ENCODE results near the gene TMEM176A.

TMEM176A gene

DNA sequence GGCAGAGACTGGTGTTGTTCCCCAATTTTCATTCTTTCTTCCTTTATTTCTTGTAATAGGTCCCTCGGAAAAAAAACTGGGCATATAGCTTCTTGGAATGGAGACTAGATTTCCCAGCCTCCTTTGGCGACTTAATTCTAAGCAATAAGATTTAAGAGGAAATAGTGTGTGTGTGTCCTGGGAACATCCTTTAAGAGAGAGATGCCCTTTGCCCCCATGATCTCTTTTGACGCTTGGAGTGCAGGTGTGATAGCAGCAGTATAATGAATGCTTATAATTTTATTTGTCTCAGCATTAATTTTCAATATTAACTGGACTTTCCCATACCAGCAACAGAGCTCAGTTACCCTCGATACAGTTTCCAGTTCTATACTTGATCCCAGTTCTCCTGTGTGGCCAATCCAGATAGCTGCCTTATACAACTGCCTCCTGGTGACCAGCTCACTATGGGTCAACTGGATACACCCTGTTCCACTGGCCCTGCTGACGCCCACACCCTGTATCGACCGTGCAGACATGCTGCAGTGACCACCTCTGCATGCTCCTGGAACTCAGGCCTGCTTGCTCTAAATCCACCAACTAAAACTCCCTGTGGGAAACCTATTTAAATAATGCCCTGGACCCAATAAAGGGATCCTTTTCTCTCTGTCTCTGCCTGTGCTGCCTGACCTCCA, 13.9 kb downstream of the TMEM176A start:
- no peaks in the 10 kb centered on the region for H3K4me1 Mint-ChIP-seq (ENCODE audit: low read depth in 2 of 2)
- DNase-seq (no peak), ATAC-seq (replicated peaks) (no peak)
- H3K4me3 Mint-ChIP-seq = no peak overlapping the region
- H3K27ac Mint-ChIP-seq = no peak overlapping the region
- peaks cover 86 to 97% of the 10 kb centered on the region in 2 donors for H3K27me3 Mint-ChIP-seq
- no peaks in the 10 kb centered on the region for H3K36me3 Mint-ChIP-seq (ENCODE audit: insufficient read depth)
- peaks cover 0 to 2% of the 10 kb centered on the region in 2 donors for H3K9me3 Mint-ChIP-seq

DNA sequence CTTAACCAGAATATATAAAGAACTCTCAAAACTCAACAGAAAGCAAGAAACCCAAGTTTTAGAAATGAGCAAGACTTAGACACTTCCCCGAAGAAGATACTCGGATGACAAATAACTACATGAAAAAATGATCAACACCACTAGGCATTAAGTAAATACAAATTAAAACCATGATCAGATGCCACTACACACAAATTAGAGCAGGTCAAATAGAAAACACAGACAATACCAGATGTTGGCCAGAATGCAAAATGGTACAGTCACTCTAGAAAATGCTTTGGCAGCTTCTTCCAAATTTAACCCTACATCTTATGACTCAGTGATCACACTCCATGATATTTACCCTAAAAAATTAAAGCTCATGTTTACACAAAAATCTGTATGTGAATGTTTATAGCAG, 18.4 kb downstream of the TMEM176A start:
- H3K4me3 Mint-ChIP-seq = no peak overlapping the region
- H3K4me1 Mint-ChIP-seq (ENCODE audit: low read depth in 2 of 2) = no peaks in the 10 kb centered on the region
- DNase-seq (no peak), ATAC-seq (replicated peaks) (no peak)
- peaks cover 0 to 4% of the 10 kb centered on the region in 2 donors for H3K9me3 Mint-ChIP-seq
- H3K27me3 Mint-ChIP-seq = peaks cover 59 to 75% of the 10 kb centered on the region in 2 donors
- H3K36me3 Mint-ChIP-seq (ENCODE audit: insufficient read depth) = no peaks in the 10 kb centered on the region
- no peak overlapping the region for H3K27ac Mint-ChIP-seq

- H3K9me3 Mint-ChIP-seq = peaks cover 0 to 4% of the 10 kb centered on the region in 2 donors
- DNase-seq (no peak), ATAC-seq (replicated peaks) (no peak)
- H3K4me3 Mint-ChIP-seq = no peak overlapping the region
- no peaks in the 10 kb centered on the region for H3K4me1 Mint-ChIP-seq (ENCODE audit: low read depth in 2 of 2)
- H3K27ac Mint-ChIP-seq = no peak overlapping the region
- peaks cover 55 to 65% of the 10 kb centered on the region in 2 donors for H3K27me3 Mint-ChIP-seq
- no peaks in the 10 kb centered on the region for H3K36me3 Mint-ChIP-seq (ENCODE audit: insufficient read depth)
Measured at GRCh38 chr7:150820148-150820547, 19.6 kb downstream of the TMEM176A start.

DNA sequence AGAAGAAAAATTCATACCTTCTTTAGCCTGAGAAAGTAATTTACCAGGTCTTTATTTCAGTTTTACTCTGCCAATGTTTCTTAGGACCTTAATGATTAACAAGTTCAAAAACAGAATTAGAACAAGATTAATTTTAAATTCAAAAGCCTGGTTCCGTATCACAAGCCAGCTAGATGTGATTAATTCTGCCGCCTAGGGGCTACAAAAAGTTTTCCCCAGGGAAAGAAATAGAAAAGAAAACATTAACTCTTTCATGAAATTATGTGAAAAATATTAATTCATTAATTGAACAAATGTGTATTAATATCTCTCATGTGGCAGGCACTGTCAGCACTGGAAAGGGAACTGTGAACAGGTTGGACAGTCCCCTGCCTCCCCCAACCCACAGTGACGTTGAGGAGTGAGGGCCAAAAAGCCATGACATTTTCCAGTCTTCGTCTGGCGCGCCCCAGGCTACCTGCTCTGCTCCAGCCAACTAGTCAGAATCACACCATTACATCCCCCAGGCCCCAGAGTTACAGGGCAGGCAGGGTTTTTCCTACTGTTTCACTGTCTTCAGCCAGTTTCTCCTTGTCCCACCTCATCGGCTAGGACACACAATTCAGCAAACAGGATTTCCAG, 20.1 kb downstream of the TMEM176A start:
- Mint-ChIP-seq H3K27ac (no peak overlapping the region), H3K27me3 (peaks cover 56 to 67% of the 10 kb centered on the region in 2 donors), H3K36me3 (ENCODE audit: insufficient read depth) (no peaks in the 10 kb centered on the region), H3K4me3 (no peak overlapping the region), H3K9me3 (peaks cover 0 to 4% of the 10 kb centered on the region in 2 donors), H3K4me1 (ENCODE audit: low read depth in 2 of 2) (no peaks in the 10 kb centered on the region)
- DNase-seq (no peak), ATAC-seq (replicated peaks) (no peak)

DNA sequence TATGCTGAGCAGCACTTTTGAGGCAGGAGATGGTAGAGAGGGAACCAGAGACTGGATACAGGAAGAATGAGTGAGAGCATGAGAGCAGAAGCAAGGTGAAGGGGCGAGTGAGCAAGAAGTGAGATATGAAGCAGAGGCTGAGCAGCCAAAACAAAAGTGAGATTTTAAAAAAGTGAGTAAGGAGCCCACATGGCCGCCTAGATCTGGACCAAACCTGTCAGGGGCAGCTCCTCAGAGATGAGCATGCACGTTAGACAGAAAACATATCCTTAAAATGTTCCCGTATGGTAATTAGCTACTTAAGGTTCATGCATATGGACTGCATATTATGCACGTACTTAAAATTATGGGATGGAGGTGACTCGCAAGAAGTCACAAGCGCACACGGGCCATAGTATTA, 22.5 kb downstream of the TMEM176A start:
- no peak for DNase-seq
- no peak overlapping the region for H3K27ac Mint-ChIP-seq
- H3K27me3 Mint-ChIP-seq = peaks cover 43 to 57% of the 10 kb centered on the region in 2 donors

GRCh38 chr7:150823484-150824126, 23.0 kb downstream of the TMEM176A start:
- ATAC-seq (replicated peaks) (no peak), DNase-seq (no peak)
- Mint-ChIP-seq H3K27me3 (peaks cover 43 to 57% of the 10 kb centered on the region in 2 donors), H3K4me3 (no peak overlapping the region), H3K9me3 (peaks cover 0 to 2% of the 10 kb centered on the region in 2 donors), H3K4me1 (ENCODE audit: low read depth in 2 of 2) (no peaks in the 10 kb centered on the region), H3K27ac (no peak overlapping the region), H3K36me3 (ENCODE audit: insufficient read depth) (no peaks in the 10 kb centered on the region)

More for the DNA sequence above, 22.5 kb downstream of the TMEM176A start:
- ATAC-seq (replicated peaks) = no peak
- Mint-ChIP-seq H3K36me3 (ENCODE audit: insufficient read depth) (no peaks in the 10 kb centered on the region), H3K4me1 (ENCODE audit: low read depth in 2 of 2) (no peaks in the 10 kb centered on the region), H3K9me3 (peaks cover 0 to 2% of the 10 kb centered on the region in 2 donors), H3K4me3 (no peak overlapping the region)

- Mint-ChIP-seq H3K4me3 (no peak overlapping the region), H3K9me3 (peaks cover 0 to 2% of the 10 kb centered on the region in 2 donors), H3K36me3 (ENCODE audit: insufficient read depth) (no peaks in the 10 kb centered on the region), H3K27me3 (peaks cover 41 to 57% of the 10 kb centered on the region in 2 donors), H3K27ac (no peak overlapping the region), H3K4me1 (ENCODE audit: low read depth in 2 of 2) (no peaks in the 10 kb centered on the region)
- no peak for ATAC-seq (replicated peaks)
- DNase-seq = no peak
Measured at GRCh38 chr7:150824379-150825177, 24.0 kb downstream of the TMEM176A start.

GRCh38 chr7:150826061-150826849, 25.7 kb downstream of the TMEM176A start:
- peaks cover 47 to 51% of the 10 kb centered on the region in 2 donors for H3K27me3 Mint-ChIP-seq
- no peak overlapping the region for H3K27ac Mint-ChIP-seq
- no peaks in the 10 kb centered on the region for H3K36me3 Mint-ChIP-seq (ENCODE audit: insufficient read depth)
- H3K9me3 Mint-ChIP-seq = peaks cover 0 to 2% of the 10 kb centered on the region in 2 donors
- DNase-seq (no peak), ATAC-seq (replicated peaks) (no peak)
- no peak overlapping the region for H3K4me3 Mint-ChIP-seq
- no peaks in the 10 kb centered on the region for H3K4me1 Mint-ChIP-seq (ENCODE audit: low read depth in 2 of 2)

DNA sequence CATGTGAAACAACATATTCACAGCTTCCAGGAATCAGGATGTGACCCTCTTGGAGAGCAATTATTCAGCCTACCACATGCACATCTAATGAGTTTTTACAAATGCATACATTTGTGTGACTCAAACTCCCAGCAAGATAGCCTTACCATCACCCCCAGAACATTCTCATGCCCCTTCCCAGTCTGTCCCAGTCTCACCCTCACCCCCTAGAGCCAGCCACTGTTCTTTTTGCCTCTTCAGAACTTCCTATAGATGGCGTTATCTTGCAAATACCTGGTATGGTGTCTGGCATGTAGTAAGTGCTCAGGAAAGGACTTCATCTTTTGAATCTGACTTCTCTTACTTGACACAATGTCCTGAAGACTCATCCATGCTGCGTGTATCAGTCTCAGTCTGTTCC, 27.8 kb downstream of the TMEM176A start:
- H3K4me1 Mint-ChIP-seq (ENCODE audit: low read depth in 2 of 2) = no peaks in the 10 kb centered on the region
- H3K4me3 Mint-ChIP-seq = no peak overlapping the region
- no peaks in the 10 kb centered on the region for H3K9me3 Mint-ChIP-seq

GRCh38 chr7:150829426-150829825, 28.9 kb downstream of the TMEM176A start:
- Mint-ChIP-seq H3K27ac (no peak overlapping the region), H3K36me3 (ENCODE audit: insufficient read depth) (no peaks in the 10 kb centered on the region), H3K27me3 (peaks cover 59 to 62% of the 10 kb centered on the region in 2 donors), H3K9me3 (no peaks in the 10 kb centered on the region), H3K4me1 (ENCODE audit: low read depth in 2 of 2) (no peaks in the 10 kb centered on the region), H3K4me3 (no peak overlapping the region)
- ATAC-seq (replicated peaks) = no peak
- DNase-seq = no peak

More for the DNA sequence above, 27.8 kb downstream of the TMEM176A start:
- peaks cover 49 to 56% of the 10 kb centered on the region in 2 donors for H3K27me3 Mint-ChIP-seq
- no peak for ATAC-seq (replicated peaks)
- no peaks in the 10 kb centered on the region for H3K36me3 Mint-ChIP-seq (ENCODE audit: insufficient read depth)
- no peak overlapping the region for H3K27ac Mint-ChIP-seq
- no peak for DNase-seq

GRCh38 chr7:150830937-150831336, 30.4 kb downstream of the TMEM176A start:
- H3K4me1 Mint-ChIP-seq (ENCODE audit: low read depth in 2 of 2) = no peaks in the 10 kb centered on the region
- no peaks in the 10 kb centered on the region for H3K9me3 Mint-ChIP-seq
- peaks cover 63 to 66% of the 10 kb centered on the region in 2 donors for H3K27me3 Mint-ChIP-seq
- DNase-seq = no peak
- no peak overlapping the region for H3K27ac Mint-ChIP-seq
- no peak for ATAC-seq (replicated peaks)
- no peak overlapping the region for H3K4me3 Mint-ChIP-seq
- H3K36me3 Mint-ChIP-seq (ENCODE audit: insufficient read depth) = no peaks in the 10 kb centered on the region

DNA sequence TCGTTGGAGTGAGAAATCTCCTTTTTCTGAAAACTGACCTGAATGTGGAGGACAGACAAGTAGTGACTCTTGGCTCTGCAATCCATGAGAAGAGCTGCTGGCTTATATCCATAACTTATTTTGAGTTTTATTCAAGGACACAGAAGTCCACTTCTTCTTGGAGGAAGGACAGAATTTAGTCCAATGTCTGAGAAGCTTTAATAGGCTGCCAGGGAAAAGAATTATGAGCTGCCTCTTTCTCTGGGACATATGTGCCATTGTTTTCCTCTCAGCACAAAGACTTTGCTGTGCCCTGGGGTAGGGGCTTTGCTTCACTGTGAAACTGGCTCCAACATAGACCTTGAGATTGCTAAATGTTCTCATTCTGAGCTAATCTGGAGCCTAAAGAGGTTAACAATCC, 31.3 kb downstream of the TMEM176A start:
- Mint-ChIP-seq H3K4me1 (ENCODE audit: low read depth in 2 of 2) (no peaks in the 10 kb centered on the region), H3K27me3 (peaks cover 56 to 67% of the 10 kb centered on the region in 2 donors)

GRCh38 chr7:150835019-150835418, 34.5 kb downstream of the TMEM176A start:
- ATAC-seq (replicated peaks) (no peak), DNase-seq (no peak)
- Mint-ChIP-seq H3K4me1 (ENCODE audit: low read depth in 2 of 2) (no peaks in the 10 kb centered on the region), H3K27ac (no peak overlapping the region), H3K27me3 (peaks cover 42 to 50% of the 10 kb centered on the region in 2 donors), H3K36me3 (ENCODE audit: insufficient read depth) (no peaks in the 10 kb centered on the region), H3K4me3 (no peak overlapping the region), H3K9me3 (no peaks in the 10 kb centered on the region)

More for the DNA sequence above, 31.3 kb downstream of the TMEM176A start:
- Mint-ChIP-seq H3K9me3 (no peaks in the 10 kb centered on the region), H3K27ac (no peak overlapping the region), H3K36me3 (ENCODE audit: insufficient read depth) (no peaks in the 10 kb centered on the region), H3K4me3 (no peak overlapping the region)
- DNase-seq (no peak), ATAC-seq (replicated peaks) (no peak)

All from effector memory CD8-positive, alpha-beta T cell (primary cell).